Smooth muscle cell (in vitro differentiated cells): ENCODE data around the gene AAMDC. TPM values are rescaled to one million over a fixed set of nuclear protein-coding genes. Genes with fewer than 3 reads are reported as not detected.
"Not testable (repeated sequence)": the region's sequence is repeated elsewhere in the genome, so short reads cannot be mapped to it uniquely, and the experiment has no call there.

Experiments used
- DNase-seq: peaks from one replicate; lab custom pipeline; 2025; ENCODE audit not compliant: unreplicated experiment; lab: John Stamatoyannopoulos, UW
- H2AFZ ChIP-seq: fragments of 200-600 bp; sonication (generic); 2 replicates; pipeline ENCODE4 v1.6.0; 2016; ENCODE audit warnings: antibody characterized with exemption, low read depth, mild to moderate bottlenecking
- H3F3A ChIP-seq: fragments of 200-600 bp; sonication (generic); 2 replicates; pipeline ENCODE4 v1.6.0; 2017; ENCODE audit warnings: antibody characterized with exemption, low read depth
- H3K27ac ChIP-seq: fragments of 200-600 bp; sonication (generic); 2 replicates; pipeline ENCODE4 v1.5.1; 2016; ENCODE audit warnings: low read depth, mild to moderate bottlenecking
- H3K27me3 ChIP-seq: fragments of 200-600 bp; sonication (generic); 2 replicates; pipeline ENCODE4 v1.6.1; 2016; ENCODE audit warnings: low read depth, mild to moderate bottlenecking
- H3K36me3 ChIP-seq: fragments of 200-600 bp; sonication (generic); 2 replicates; pipeline ENCODE4 v1.5.1; 2016; ENCODE audit warnings: low read depth
- H3K4me1 ChIP-seq: fragments of 200-600 bp; sonication (generic); 2 replicates; pipeline ENCODE4 v1.5.1; 2016; ENCODE audit warnings: low read depth
- H3K4me2 ChIP-seq: fragments of 200-600 bp; sonication (generic); 2 replicates; pipeline ENCODE4 v1.6.0; 2016; ENCODE audit warnings: mild to moderate bottlenecking
- H3K4me3 ChIP-seq: fragments of 200-600 bp; sonication (generic); 2 replicates; pipeline ENCODE4 v1.5.1; 2016; ENCODE audit warnings: mild to moderate bottlenecking
- H3K79me2 ChIP-seq: fragments of 200-600 bp; sonication (generic); 2 replicates; pipeline ENCODE4 v1.6.0; 2016; ENCODE audit warnings: low read depth, mild to moderate bottlenecking
- H3K9ac ChIP-seq: fragments of 200-600 bp; sonication (generic); 2 replicates; pipeline ENCODE4 v1.6.0; 2016; ENCODE audit warnings: low read depth
- H3K9me3 ChIP-seq: fragments of 200-600 bp; sonication (generic); replicated peaks from 2 replicates; pipeline ENCODE4 v1.5.1; 2016; ENCODE audit warnings: low read depth
- H4K20me1 ChIP-seq: fragments of 200-600 bp; sonication (generic); 2 replicates; pipeline ENCODE4 v1.6.0; 2016; ENCODE audit warnings: low read depth
- CTCF ChIP-seq: fragments of 200-600 bp; sonication (generic); IDR thresholded peaks from 2 replicates; pipeline ENCODE4 v1.5.1; 2017; ENCODE audit warnings: borderline replicate concordance, mild to moderate bottlenecking, antibody characterized with exemption; ENCODE audit not compliant: insufficient read depth, poor library complexity, severe bottlenecking
- WGBS: methylation state at CpG from one replicate; pipeline ENCODE4 v1.1.7; 2016; ENCODE audit warnings: low lambda C conversion rate; 5-methylcytosine and 5-hydroxymethylcytosine counted together
- polyA plus RNA-seq: library from polyadenylated mRNA; unstranded; fragments of >200 nt; fragmentation: Nextera tagmentation; extraction: Ambion mirVana; gene quantifications from 2 replicates; pipeline ENCODE4 v1.2.1, GENCODE V29; 2016
- small RNA-seq: library from RNA; depleted of rRNA; stranded (forward); fragments of <200 nt; gene quantifications from one replicate; pipeline ENCODE3, GENCODE V24; 2014
- total RNA-seq: library from RNA; depleted of rRNA; stranded (reverse); fragments of >200 nt; gene quantifications from 2 replicates; pipeline ENCODE4 v1.2.3, GENCODE V29; 2014

Gene AAMDC
- total and polyA plus RNA-seq, 2 experiments from 2014 or later, result 24.2 to 76.3 TPM

GRCh38 chr11:77909277-77909676, 88.3 kb downstream of the AAMDC start:
- Histone ChIP-seq H3K27me3 (no peaks in the 10 kb centered on the region), H3K4me3 (no peak overlapping the region), H3K9me3 (no peaks in the 10 kb centered on the region), H2AFZ (no peak overlapping the region), H3K4me2 (no peak overlapping the region), H3K9ac (no peak overlapping the region), H4K20me1 (peaks cover 4% of the 10 kb centered on the region), H3K79me2 (no peaks in the 10 kb centered on the region), H3F3A (no peaks in the 10 kb centered on the region), H3K4me1 (no peaks in the 10 kb centered on the region), H3K27ac (no peak overlapping the region), H3K36me3 (no peaks in the 10 kb centered on the region)
- no peak for DNase-seq
- no peak for TF ChIP-seq CTCF
- WGBS, result 97% methylated on average over 2 of the region's 2 CpGs

GRCh38 chr11:77910828-77911227, 89.9 kb downstream of the AAMDC start:
- 93% methylated on average over 6 of the region's 6 CpGs for WGBS

GRCh38 chr11:77913608-77914306, 92.8 kb downstream of the AAMDC start:
- H3K4me1 ChIP-seq, H3F3A ChIP-seq, H4K20me1 ChIP-seq, H3K27me3 ChIP-seq, H3K79me2 ChIP-seq, H2AFZ ChIP-seq, H3K4me3 ChIP-seq, H3K9me3 ChIP-seq, H3K36me3 ChIP-seq, DNase-seq, H3K9ac ChIP-seq, H3K27ac ChIP-seq: not testable (repeated sequence)
- H3K4me2 ChIP-seq, result peak overlapping the region; percentile 30
- WGBS, result 90% methylated on average over 4 of the region's 4 CpGs

More at GRCh38 chr11:77910828-77911227, 89.9 kb downstream of the AAMDC start:
- H3K27ac ChIP-seq, H3K79me2 ChIP-seq, H3K27me3 ChIP-seq, H3K4me1 ChIP-seq, H3K9me3 ChIP-seq, H2AFZ ChIP-seq, H3K4me2 ChIP-seq, DNase-seq, H3K36me3 ChIP-seq, H3F3A ChIP-seq, H3K9ac ChIP-seq, H3K4me3 ChIP-seq, H4K20me1 ChIP-seq: not testable (repeated sequence)

GRCh38 chr11:77914307-77914791, 93.4 kb downstream of the AAMDC start:
- 30% methylated on average over 4 of the region's 4 CpGs for WGBS
- H3K36me3 ChIP-seq, DNase-seq, H2AFZ ChIP-seq, H3K9ac ChIP-seq, H3K4me3 ChIP-seq, H3K9me3 ChIP-seq, H3K79me2 ChIP-seq, H3F3A ChIP-seq, H3K27me3 ChIP-seq, H3K4me1 ChIP-seq: not testable (repeated sequence)
- H3K27ac ChIP-seq, result peak overlapping the region; percentile 47
- H3K4me2 ChIP-seq, result peak overlapping the region; percentile 30
- H4K20me1 ChIP-seq, result peaks cover 10% of the 10 kb centered on the region

- not testable (repeated sequence) for H2AFZ ChIP-seq, H3K9ac ChIP-seq, H3K4me2 ChIP-seq, H3K4me3 ChIP-seq, H3K4me1 ChIP-seq, H3K36me3 ChIP-seq, H3K27ac ChIP-seq, DNase-seq, H3K27me3 ChIP-seq, H3K9me3 ChIP-seq, H3F3A ChIP-seq, H3K79me2 ChIP-seq
- no CpG with 5 or more reads among the region's 2 CpGs for WGBS
- peaks cover 10% of the 10 kb centered on the region for H4K20me1 ChIP-seq
These were observed 96.8 kb downstream of the AAMDC start for GRCh38 chr11:77917713-77918112.

Small RNA genes lying within 50 kb of the gene (small RNA-seq; reads per million reads assigned to genes)
- not detected for gene AP002812.4

Other genes starting within 250 kb of the AAMDC start
- 0.40 and 0.54 TPM in 2 replicates for gene AQP11, start 231.2 kb upstream of the AAMDC start, total RNA-seq
- 0.22 and 0.37 TPM in 2 replicates for gene AQP11, start 231.2 kb upstream of the AAMDC start, polyA plus RNA-seq
- 109 and 132 TPM in 2 replicates for gene CLNS1A, start 183.3 kb upstream of the AAMDC start, total RNA-seq
- 67.3 and 73.0 TPM in 2 replicates for gene CLNS1A, start 183.3 kb upstream of the AAMDC start, polyA plus RNA-seq
- 39.6 and 80.6 TPM in 2 replicates for gene RSF1, start 422 bp upstream of the AAMDC start, total RNA-seq
- gene RSF1, start 422 bp upstream of the AAMDC start, polyA plus RNA-seq, result 62.6 and 92.4 TPM in 2 replicates
- 28.9 and 35.7 TPM in 2 replicates for gene INTS4, start 173.5 kb downstream of the AAMDC start, total RNA-seq
- gene INTS4, start 173.5 kb downstream of the AAMDC start, polyA plus RNA-seq, result 21.2 and 22.4 TPM in 2 replicates
- gene KCTD14, start 202.1 kb downstream of the AAMDC start, total RNA-seq, result 0.45 and 1.5 TPM in 2 replicates
- gene KCTD14, start 202.1 kb downstream of the AAMDC start, polyA plus RNA-seq, result 1.7 and 4.6 TPM in 2 replicates
- not detected in 2 replicates for gene THRSP, start 242.7 kb downstream of the AAMDC start, total RNA-seq
- gene THRSP, start 242.7 kb downstream of the AAMDC start, polyA plus RNA-seq, result not detected in 2 replicates